ENCODE results near the gene STK40. TPM values are rescaled to one million over a fixed set of nuclear protein-coding genes. Genes with fewer than 3 reads are reported as not detected.

Gene STK40
- total RNA-seq, 1 experiment from 2014 or later, result 14.4 TPM

- POLR2A ChIA-PET (ENCODE audit: unreplicated experiment), result no interaction called here
- no peak for DNase-seq
- TF ChIP-seq CTCF (conservative IDR thresholded peaks at IDR 0.05; ENCODE audit: low read depth, low read length), result no peak
- no peak for TF ChIP-seq EZH2 (IDR thresholded peaks at IDR 0.05; ENCODE audit: low read length, unreplicated experiment)
- TF ChIP-seq EZH2phosphoT487 (IDR thresholded peaks at IDR 0.05; ENCODE audit: borderline replicate concordance, low read length), result no peak
- no peaks in the 10 kb centered on the region for H3K9me2 ChIP-seq (replicated peaks; ENCODE audit: low read length)
- no peaks in the 10 kb centered on the region for H3K4me1 ChIP-seq (ENCODE audit: insufficient read depth, low read length)
- H3K9me3 ChIP-seq (ENCODE audit: low read length), result no peaks in the 10 kb centered on the region
- H3F3A ChIP-seq (ENCODE audit: low read length, unreplicated experiment), result no peaks in the 10 kb centered on the region
- no peak overlapping the region for H3K9ac ChIP-seq (ENCODE audit: low read length)
- no peaks in the 10 kb centered on the region for H4K20me1 ChIP-seq (ENCODE audit: low read length)
- H2AFZ ChIP-seq (ENCODE audit: low read length), result no peak overlapping the region
- H3K79me2 ChIP-seq (ENCODE audit: low read length), result no peaks in the 10 kb centered on the region
- H3K4me3 ChIP-seq (ENCODE audit: low read length), result no peak overlapping the region
- no peak for ATAC-seq
- BruUV-seq (replicated peaks), result no TSS peak
- CTCF ChIA-PET, result no interaction called here
- no peaks in the 10 kb centered on the region for H3K27me3 ChIP-seq (ENCODE audit: low read length)
- intact Hi-C loops (cut with micrococcal nuclease), result no loop called here
- no peaks in the 10 kb centered on the region for H3K36me3 ChIP-seq (ENCODE audit: low read depth, low read length)
- H3K4me2 ChIP-seq (ENCODE audit: low read length), result no peak overlapping the region
- H3K27ac ChIP-seq (ENCODE audit: low read length), result no peak overlapping the region
Observed at GRCh38 chr1:36406440-36406839, 20.7 kb upstream of the STK40 start.

GRCh38 chr1:36402504-36402890, 16.8 kb upstream of the STK40 start:
- CTCF ChIA-PET, result no interaction called here

More at GRCh38 chr1:36402504-36402890, 16.8 kb upstream of the STK40 start:
- Histone ChIP-seq H4K20me1 (ENCODE audit: low read length) (no peaks in the 10 kb centered on the region), H3K4me2 (ENCODE audit: low read length) (no peak overlapping the region), H3K79me2 (ENCODE audit: low read length) (peaks cover 2% of the 10 kb centered on the region), H2AFZ (ENCODE audit: low read length) (no peak overlapping the region), H3F3A (ENCODE audit: low read length, unreplicated experiment) (no peaks in the 10 kb centered on the region), H3K9me2 (replicated peaks; ENCODE audit: low read length) (no peaks in the 10 kb centered on the region), H3K9ac (ENCODE audit: low read length) (no peak overlapping the region), H3K9me3 (ENCODE audit: low read length) (no peaks in the 10 kb centered on the region), H3K27ac (ENCODE audit: low read length) (no peak overlapping the region), H3K4me3 (ENCODE audit: low read length) (no peak overlapping the region), H3K4me1 (ENCODE audit: insufficient read depth, low read length) (0 out of 2 replicates have a peak, but pooled peaks cover 3% of the 10 kb centered on the region), H3K36me3 (ENCODE audit: low read depth, low read length) (no peaks in the 10 kb centered on the region), H3K27me3 (ENCODE audit: low read length) (no peaks in the 10 kb centered on the region)
- BruUV-seq (replicated peaks), result no TSS peak
- no peak for ATAC-seq
- DNase-seq, result no peak
- intact Hi-C loops (cut with micrococcal nuclease), result no loop called here
- no peak for TF ChIP-seq EZH2 (IDR thresholded peaks at IDR 0.05; ENCODE audit: low read length, unreplicated experiment)
- no peak for TF ChIP-seq EZH2phosphoT487 (IDR thresholded peaks at IDR 0.05; ENCODE audit: borderline replicate concordance, low read length)
- TF ChIP-seq CTCF (conservative IDR thresholded peaks at IDR 0.05; ENCODE audit: low read depth, low read length), result no peak
- POLR2A ChIA-PET (ENCODE audit: unreplicated experiment), result no interaction called here

All from PC-3 (cell line).